PC-3 (cell line): ENCODE data around the gene SELENOS. TPM values are rescaled to one million over a fixed set of nuclear protein-coding genes. Genes with fewer than 3 reads are reported as not detected.

Experiments
- ATAC-seq: fragments of 200-7000 bp; cut with Tn5 transposase; 2 replicates; pipeline ENCODE4 v1.9.1; 2020; ENCODE audit warnings: mild to moderate bottlenecking, moderate library complexity
- BruUV-seq: library from RNA; stranded (reverse); fragments of 400-500 nt; replicated peaks from 2 replicates; lab custom pipeline; 2021; lab: Mats Ljungman, UMichigan
- CTCF ChIA-PET: fragments of 300-600 bp; sonication (Branson Sonifier 250); formaldehyde crosslinking; loops from one replicate; lab custom pipeline; 2022; ENCODE audit warnings: antibody characterized with exemption; lab: Charles Lee
- POLR2A ChIA-PET: fragments of 300-600 bp; sonication (Branson Sonifier 250); formaldehyde crosslinking; loops from one replicate; lab custom pipeline; 2022; ENCODE audit warnings: antibody characterized with exemption; ENCODE audit not compliant: unreplicated experiment; lab: Charles Lee
- DNase-seq: peaks from one replicate; pipeline ENCODE4 v3.0.0-alpha.2; 2015
- H2AFZ ChIP-seq: fragments of 300-600 bp; sonication (generic); 2 replicates; pipeline ENCODE4 v1.6.0; 2016; ENCODE audit warnings: antibody characterized with exemption, low read length
- H3F3A ChIP-seq: fragments of 300-600 bp; sonication (generic); one replicate; pipeline ENCODE4 v1.6.0; 2017; ENCODE audit warnings: antibody characterized with exemption, low read length, control low read depth, mild to moderate bottlenecking; ENCODE audit not compliant: unreplicated experiment
- H3K27ac ChIP-seq: fragments of 300-600 bp; sonication (generic); 2 replicates; pipeline ENCODE4 v1.5.1; 2016; ENCODE audit warnings: mild to moderate bottlenecking, low read length
- H3K27me3 ChIP-seq: fragments of 300-600 bp; sonication (generic); 2 replicates; pipeline ENCODE4 v1.6.1; 2016; ENCODE audit warnings: low read length, mixed read lengths
- H3K36me3 ChIP-seq: fragments of 300-600 bp; sonication (generic); 2 replicates; pipeline ENCODE4 v1.6.1; 2016; ENCODE audit warnings: low read depth, mixed run types, low read length, mixed read lengths
- H3K4me1 ChIP-seq: fragments of 300-600 bp; sonication (generic); 2 replicates; pipeline ENCODE4 v1.5.1; 2016; ENCODE audit warnings: low read length; ENCODE audit not compliant: insufficient read depth
- H3K4me2 ChIP-seq: fragments of 300-600 bp; sonication (generic); 2 replicates; pipeline ENCODE4 v1.6.0; 2016; ENCODE audit warnings: low read length
- H3K4me3 ChIP-seq: fragments of 300-600 bp; sonication (generic); 2 replicates; pipeline ENCODE4 v1.5.1; 2016; ENCODE audit warnings: mild to moderate bottlenecking, low read length, mixed read lengths
- H3K79me2 ChIP-seq: fragments of 300-600 bp; sonication (generic); 2 replicates; pipeline ENCODE4 v1.6.1; 2017; ENCODE audit warnings: low read length, mixed read lengths
- H3K9ac ChIP-seq: fragments of 300-600 bp; sonication (generic); 2 replicates; pipeline ENCODE4 v1.6.0; 2016; ENCODE audit warnings: mild to moderate bottlenecking, low read length
- H3K9me2 ChIP-seq: fragments of 300-600 bp; sonication (generic); replicated peaks from 2 replicates; pipeline ENCODE4 v1.6.1; 2016; ENCODE audit warnings: mixed run types, low read length, mixed read lengths
- H3K9me3 ChIP-seq: fragments of 300-600 bp; sonication (generic); 2 replicates; pipeline ENCODE4 v1.6.1; 2016; ENCODE audit warnings: low read length, mixed read lengths
- H4K20me1 ChIP-seq: fragments of 300-600 bp; sonication (generic); 2 replicates; pipeline ENCODE4 v1.6.1; 2016; ENCODE audit warnings: low read length, mixed read lengths
- EZH2 ChIP-seq: fragments of 300-600 bp; sonication (generic); IDR thresholded peaks from one replicate; pipeline ENCODE4 v1.6.1; 2017; ENCODE audit warnings: antibody characterized with exemption, mild to moderate bottlenecking, low read length; ENCODE audit not compliant: unreplicated experiment
- EZH2phosphoT487 ChIP-seq: fragments of 300-600 bp; sonication (generic); IDR thresholded peaks from 2 replicates; pipeline ENCODE4 v1.6.1; 2018; ENCODE audit warnings: mild to moderate bottlenecking, antibody characterized with exemption, low read length, borderline replicate concordance
- intact Hi-C: fragments of 100-400 bp; cut with micrococcal nuclease; formaldehyde crosslinking; loops from 2 replicates; pipeline ENCODE4 v1.9.0; 2023
- total RNA-seq: library from RNA; depleted of rRNA; stranded (reverse); fragments of >200 nt; gene quantifications from 2 replicates; pipeline ENCODE4 v1.2.3, GENCODE V29; 2014
- TF ChIP-seq, protein P1 (sequence below): fragments of 300-600 bp; sonication (generic); conservative IDR thresholded peaks from 2 replicates; pipeline ENCODE4 v1.5.1; 2017; ENCODE audit warnings: antibody characterized with exemption, low read depth, mild to moderate bottlenecking, low read length

The SELENOS gene
- total RNA-seq, 1 experiment from 2014 or later: 40.1 TPM

DNA sequence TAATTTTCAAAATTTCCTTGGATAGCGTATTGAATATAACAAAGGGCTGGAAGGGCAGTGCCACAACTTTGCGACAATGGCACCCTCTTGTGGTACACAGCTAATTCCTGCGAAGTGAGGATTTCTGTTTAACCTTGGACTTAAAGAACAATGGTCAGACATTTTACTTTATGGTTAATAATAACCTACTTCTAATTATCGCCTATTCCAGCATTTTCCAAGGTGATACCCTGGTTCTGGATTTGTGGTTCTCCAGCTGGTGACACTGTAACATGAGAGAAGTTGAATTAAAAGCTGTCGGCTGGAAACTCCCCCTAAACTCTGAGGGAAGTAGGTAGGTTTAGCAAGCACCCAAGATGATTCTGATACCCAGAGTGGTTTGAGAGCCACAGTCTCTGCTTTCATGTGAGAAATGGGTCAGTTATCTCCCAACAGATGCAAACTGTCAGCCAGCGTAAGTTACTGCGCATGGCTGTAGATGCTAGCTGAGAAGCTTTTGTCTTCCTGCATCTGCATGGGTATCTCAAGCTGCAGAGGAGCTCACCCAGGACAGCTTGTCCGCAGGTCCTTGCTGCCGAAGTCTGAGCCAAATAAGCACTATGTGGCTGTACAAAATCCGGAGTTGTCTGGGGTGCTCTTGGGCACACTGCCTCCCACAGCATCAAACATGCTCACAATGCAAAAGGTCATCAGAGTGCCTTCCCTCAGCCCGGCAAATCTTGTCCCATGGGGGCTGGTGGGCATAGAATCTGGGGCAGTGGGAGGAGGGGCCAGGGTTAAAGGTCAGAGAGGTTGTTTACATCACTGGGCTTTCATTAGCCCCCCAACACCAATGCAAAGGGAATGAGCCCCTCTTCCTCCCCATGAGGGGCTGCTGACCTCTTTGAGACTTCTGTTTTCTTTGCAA, 18.8 kb downstream of the SELENOS start:
- BruUV-seq: no TSS peak
- ChIA-PET POLR2A (no interaction called here), CTCF (interaction anchor here (1.0 kb wide), 1 partner anchor 168 kb away, joined by 3 read pairs; no protein-coding TSS in a partner anchor)
- Histone ChIP-seq H3K9ac (no peak overlapping the region), H3K79me2 (no peaks in the 10 kb centered on the region), H3K9me3 (no peaks in the 10 kb centered on the region), H3K27ac (no peak overlapping the region), H3K4me3 (peak overlapping the region; percentile 34; the same call in 1 of the 2 replicates), H3K4me1 (no peaks in the 10 kb centered on the region), H3K4me2 (peak overlapping the region; percentile 71), H3K9me2 (no peaks in the 10 kb centered on the region), H3K27me3 (no peaks in the 10 kb centered on the region), H3F3A (no peaks in the 10 kb centered on the region), H3K36me3 (no peaks in the 10 kb centered on the region), H4K20me1 (no peaks in the 10 kb centered on the region), H2AFZ (peak overlapping the region; percentile 82)
- TF ChIP-seq, protein P1, sequence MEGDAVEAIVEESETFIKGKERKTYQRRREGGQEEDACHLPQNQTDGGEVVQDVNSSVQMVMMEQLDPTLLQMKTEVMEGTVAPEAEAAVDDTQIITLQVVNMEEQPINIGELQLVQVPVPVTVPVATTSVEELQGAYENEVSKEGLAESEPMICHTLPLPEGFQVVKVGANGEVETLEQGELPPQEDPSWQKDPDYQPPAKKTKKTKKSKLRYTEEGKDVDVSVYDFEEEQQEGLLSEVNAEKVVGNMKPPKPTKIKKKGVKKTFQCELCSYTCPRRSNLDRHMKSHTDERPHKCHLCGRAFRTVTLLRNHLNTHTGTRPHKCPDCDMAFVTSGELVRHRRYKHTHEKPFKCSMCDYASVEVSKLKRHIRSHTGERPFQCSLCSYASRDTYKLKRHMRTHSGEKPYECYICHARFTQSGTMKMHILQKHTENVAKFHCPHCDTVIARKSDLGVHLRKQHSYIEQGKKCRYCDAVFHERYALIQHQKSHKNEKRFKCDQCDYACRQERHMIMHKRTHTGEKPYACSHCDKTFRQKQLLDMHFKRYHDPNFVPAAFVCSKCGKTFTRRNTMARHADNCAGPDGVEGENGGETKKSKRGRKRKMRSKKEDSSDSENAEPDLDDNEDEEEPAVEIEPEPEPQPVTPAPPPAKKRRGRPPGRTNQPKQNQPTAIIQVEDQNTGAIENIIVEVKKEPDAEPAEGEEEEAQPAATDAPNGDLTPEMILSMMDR: peak; percentile 95
- no peak for TF ChIP-seq EZH2phosphoT487
- intact Hi-C loops: loop anchor here (1.0 kb wide), 2 partner anchors 169 to 243 kb away; no protein-coding TSS in a partner anchor
- peak; percentile 80 for DNase-seq
- ATAC-seq: peak; percentile 87

DNA sequence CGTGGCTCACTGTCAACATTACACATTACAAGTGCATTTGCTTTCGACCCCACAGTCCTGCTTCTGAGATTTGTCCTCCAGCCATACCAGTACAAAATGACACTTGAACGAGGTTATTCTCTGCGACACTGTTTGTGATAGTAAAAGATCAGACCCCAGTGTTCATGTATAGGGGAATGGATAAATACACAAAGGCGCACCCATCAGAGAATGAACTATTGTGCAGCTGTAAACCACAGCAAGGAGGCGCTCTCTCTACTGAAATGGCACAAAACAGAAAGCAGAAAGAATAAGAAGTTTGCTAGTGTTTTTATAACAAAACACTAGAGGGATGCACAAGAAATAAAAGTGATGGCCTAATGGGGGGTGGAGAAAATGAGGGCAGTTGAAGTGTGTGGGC, 20.5 kb downstream of the SELENOS start:
- Histone ChIP-seq H3K9me3 (no peaks in the 10 kb centered on the region), H4K20me1 (no peaks in the 10 kb centered on the region), H3K4me1 (no peaks in the 10 kb centered on the region; the same call in 1 of the 2 replicates), H2AFZ (no peak overlapping the region), H3K27me3 (no peaks in the 10 kb centered on the region), H3F3A (no peaks in the 10 kb centered on the region), H3K9ac (no peak overlapping the region), H3K27ac (no peak overlapping the region), H3K36me3 (no peaks in the 10 kb centered on the region), H3K9me2 (no peaks in the 10 kb centered on the region), H3K4me2 (no peak overlapping the region), H3K79me2 (no peaks in the 10 kb centered on the region), H3K4me3 (no peak overlapping the region)
- DNase-seq (peak; percentile 13), ATAC-seq (no peak)
- no peak for TF ChIP-seq EZH2
- TF ChIP-seq EZH2phosphoT487: no peak
- TF ChIP-seq, protein P1: peak; percentile 68
- intact Hi-C loops: no loop called here
- BruUV-seq: no TSS peak
- CTCF ChIA-PET: no interaction called here
- POLR2A ChIA-PET: no interaction called here
